ENCODE data around the gene TMUB1.
A peak's percentile ranks its signal among the peaks of the same experiment; 100 is the strongest.

Gene TMUB1

DNA sequence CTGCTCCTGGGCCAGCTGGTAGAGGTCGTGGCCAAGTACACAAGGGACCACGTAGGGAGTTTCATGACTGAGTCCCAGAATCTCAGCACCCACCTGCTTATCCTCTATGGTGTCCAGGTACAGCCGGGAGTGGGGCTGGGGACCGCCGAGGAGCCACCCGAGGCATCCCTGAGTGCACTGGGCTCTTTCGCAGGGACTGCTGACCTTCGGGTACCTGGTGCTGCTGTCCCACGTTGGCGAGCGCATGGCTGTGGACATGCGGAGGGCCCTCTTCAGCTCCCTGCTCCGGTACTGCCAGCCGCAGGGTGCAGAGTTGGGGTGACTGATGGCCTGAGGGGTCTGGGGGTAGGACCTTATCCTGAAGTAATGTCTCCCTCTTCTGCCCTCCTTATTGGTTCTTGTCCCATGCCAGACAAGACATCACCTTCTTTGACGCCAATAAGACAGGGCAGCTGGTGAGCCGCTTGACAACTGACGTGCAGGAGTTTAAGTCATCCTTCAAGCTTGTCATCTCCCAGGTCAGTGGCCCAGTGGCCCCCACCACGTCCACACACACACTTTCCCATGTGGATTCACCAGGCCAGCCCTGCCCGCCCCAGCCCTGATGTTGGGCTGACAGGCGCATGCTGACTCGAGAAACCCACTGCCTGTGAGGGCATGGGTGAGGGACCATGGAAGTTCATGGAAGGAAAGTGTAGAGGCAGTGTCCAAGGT lies 48.8 kb downstream of the TMUB1 start:
- Histone ChIP-seq H4K8ac (ENCODE audit: low read depth, low read length) (no peak overlapping the region), H2BK12ac (ENCODE audit: low read length) (no peak overlapping the region), H3K4me1 (ENCODE audit: control insufficient read depth in 2 of 2, insufficient read depth in 1 of 2, low read depth in 1 of 2, low read length in 2 of 2) (peaks cover 0 to 9% of the 10 kb centered on the region in 2 donors), H2BK120ac (ENCODE audit: low read depth, low read length) (no peak overlapping the region), H3K14ac (ENCODE audit: low read length) (no peak overlapping the region), H3K4me3 (ENCODE audit: low read length in 2 of 2) (no peak overlapping the region), H3K27me3 (ENCODE audit: control insufficient read depth in 3 of 3, insufficient read depth in 3 of 3, low read depth in 1 of 3, low read length in 3 of 3) (no peaks in the 10 kb centered on the region), H3K9me3 (replicated peaks in 1 of 2; ENCODE audit: control insufficient read depth in 2 of 2, insufficient read depth in 1 of 2, low read depth in 1 of 2, low read length in 2 of 2) (no peaks in the 10 kb centered on the region), H3K27ac (replicated peaks; ENCODE audit: low read length) (no peak overlapping the region), H3K36me3 (replicated peaks in 1 of 2; ENCODE audit: control insufficient read depth in 2 of 2, insufficient read depth in 2 of 2, low read length in 2 of 2) (peaks cover 13 to 41% of the 10 kb centered on the region in 2 donors), H4K91ac (ENCODE audit: low read depth, low read length, poor library complexity) (no peak overlapping the region), H3K9ac (ENCODE audit: low read depth, low read length, poor library complexity) (no peak overlapping the region), H2BK15ac (ENCODE audit: low read length) (no peak overlapping the region), H3K4ac (ENCODE audit: low read length) (no peak overlapping the region), H2AK5ac (ENCODE audit: low read depth, low read length) (no peak overlapping the region), H3K23ac (ENCODE audit: low read depth, low read length, poor library complexity) (no peak overlapping the region), H2BK5ac (ENCODE audit: low read length) (no peak overlapping the region), H3K18ac (ENCODE audit: low read length) (no peak overlapping the region), H3K4me2 (ENCODE audit: insufficient read depth, low read length, poor library complexity, severe bottlenecking) (no peak overlapping the region), H2AFZ (ENCODE audit: low read length) (no peak overlapping the region), H3K79me1 (ENCODE audit: low read depth, low read length) (no peaks in the 10 kb centered on the region)
- no CpG with 5 or more reads among the region's 21 CpGs for WGBS, 2 donors (ENCODE audit: extremely low coverage in 2 of 2, insufficient read length in 2 of 2, insufficient replicate concordance in 1 of 2)
- DNase-seq (ENCODE audit: low spot score) = no peak

DNA sequence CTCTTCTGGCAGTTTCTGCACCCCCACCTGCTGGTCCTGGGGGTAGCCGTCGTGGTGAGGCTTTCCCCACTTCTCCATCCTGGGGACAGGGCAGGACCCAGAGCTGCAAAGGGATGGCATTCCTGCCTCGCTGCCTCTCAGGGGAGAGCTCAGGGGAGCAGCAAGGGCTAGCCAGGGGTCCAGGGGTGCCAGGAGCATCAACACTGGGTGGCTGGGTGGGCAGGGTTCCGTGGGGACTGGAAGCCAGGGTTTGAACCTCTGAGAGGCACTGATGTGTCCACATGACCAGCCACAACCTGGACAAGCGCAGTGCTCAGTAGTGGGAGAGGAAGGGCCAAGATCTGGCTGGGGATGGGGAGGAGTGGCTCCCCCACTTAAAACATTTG lies 49.4 kb downstream of the TMUB1 start:
- H3K36me3 ChIP-seq (replicated peaks in 1 of 2; ENCODE audit: control insufficient read depth in 2 of 2, insufficient read depth in 2 of 2, low read length in 2 of 2) = peaks cover 13 to 41% of the 10 kb centered on the region in 2 donors

GRCh38 chr7:151032936-151033863 lies 50.1 kb downstream of the TMUB1 start:
- H3K9ac ChIP-seq (ENCODE audit: low read depth, low read length, poor library complexity) = peak overlapping the region; percentile 24
- no peaks in the 10 kb centered on the region for H3K9me3 ChIP-seq (replicated peaks in 1 of 2; ENCODE audit: control insufficient read depth in 2 of 2, insufficient read depth in 1 of 2, low read depth in 1 of 2, low read length in 2 of 2)
- no peak overlapping the region for H4K91ac ChIP-seq (ENCODE audit: low read depth, low read length, poor library complexity)
- no peak overlapping the region for H4K8ac ChIP-seq (ENCODE audit: low read depth, low read length)
- no peaks in the 10 kb centered on the region for H3K79me1 ChIP-seq (ENCODE audit: low read depth, low read length)
- H3K14ac ChIP-seq (ENCODE audit: low read length) = no peak overlapping the region
- WGBS, 2 donors (ENCODE audit: extremely low coverage in 2 of 2, insufficient read length in 2 of 2, insufficient replicate concordance in 1 of 2) = no CpG with 5 or more reads among the region's 17 CpGs
- no peak overlapping the region for H2BK15ac ChIP-seq (ENCODE audit: low read length)
- H2BK120ac ChIP-seq (ENCODE audit: low read depth, low read length) = no peak overlapping the region
- H2BK5ac ChIP-seq (ENCODE audit: low read length) = no peak overlapping the region
- no peak overlapping the region for H3K18ac ChIP-seq (ENCODE audit: low read length)
- no peak overlapping the region for H3K4me3 ChIP-seq (ENCODE audit: low read length in 2 of 2)
- H2AFZ ChIP-seq (ENCODE audit: low read length) = no peak overlapping the region
- peaks cover 0 to 4% of the 10 kb centered on the region in 2 donors for H3K4me1 ChIP-seq (ENCODE audit: control insufficient read depth in 2 of 2, insufficient read depth in 1 of 2, low read depth in 1 of 2, low read length in 2 of 2)
- no peak for DNase-seq (ENCODE audit: low spot score)
- H3K27me3 ChIP-seq (ENCODE audit: control insufficient read depth in 3 of 3, insufficient read depth in 3 of 3, low read depth in 1 of 3, low read length in 3 of 3) = no peaks in the 10 kb centered on the region
- H2BK12ac ChIP-seq (ENCODE audit: low read length) = no peak overlapping the region
- H3K27ac ChIP-seq (replicated peaks; ENCODE audit: low read length) = no peak overlapping the region
- H3K4me2 ChIP-seq (ENCODE audit: insufficient read depth, low read length, poor library complexity, severe bottlenecking) = no peak overlapping the region
- H3K23ac ChIP-seq (ENCODE audit: low read depth, low read length, poor library complexity) = peak overlapping the region; percentile 29
- H3K36me3 ChIP-seq (replicated peaks in 1 of 2; ENCODE audit: control insufficient read depth in 2 of 2, insufficient read depth in 2 of 2, low read length in 2 of 2) = peaks cover 12 to 41% of the 10 kb centered on the region in 2 donors
- no peak overlapping the region for H2AK5ac ChIP-seq (ENCODE audit: low read depth, low read length)
- no peak overlapping the region for H3K4ac ChIP-seq (ENCODE audit: low read length)

More for the DNA sequence above, 49.4 kb downstream of the TMUB1 start:
- Histone ChIP-seq H2BK5ac (ENCODE audit: low read length) (no peak overlapping the region), H3K9me3 (replicated peaks in 1 of 2; ENCODE audit: control insufficient read depth in 2 of 2, insufficient read depth in 1 of 2, low read depth in 1 of 2, low read length in 2 of 2) (no peaks in the 10 kb centered on the region), H4K91ac (ENCODE audit: low read depth, low read length, poor library complexity) (no peak overlapping the region), H4K8ac (ENCODE audit: low read depth, low read length) (no peak overlapping the region), H3K9ac (ENCODE audit: low read depth, low read length, poor library complexity) (peak overlapping the region; percentile 30), H3K14ac (ENCODE audit: low read length) (no peak overlapping the region), H2AFZ (ENCODE audit: low read length) (no peak overlapping the region), H3K27ac (replicated peaks; ENCODE audit: low read length) (no peak overlapping the region), H2BK15ac (ENCODE audit: low read length) (no peak overlapping the region), H2AK5ac (ENCODE audit: low read depth, low read length) (no peak overlapping the region), H3K4me3 (ENCODE audit: low read length in 2 of 2) (no peak overlapping the region), H3K18ac (ENCODE audit: low read length) (no peak overlapping the region), H3K4me2 (ENCODE audit: insufficient read depth, low read length, poor library complexity, severe bottlenecking) (no peak overlapping the region), H3K4me1 (ENCODE audit: control insufficient read depth in 2 of 2, insufficient read depth in 1 of 2, low read depth in 1 of 2, low read length in 2 of 2) (peaks cover 3% of the 10 kb centered on the region in 2 donors), H2BK12ac (ENCODE audit: low read length) (no peak overlapping the region), H2BK120ac (ENCODE audit: low read depth, low read length) (no peak overlapping the region), H3K27me3 (ENCODE audit: control insufficient read depth in 3 of 3, insufficient read depth in 3 of 3, low read depth in 1 of 3, low read length in 3 of 3) (no peaks in the 10 kb centered on the region), H3K4ac (ENCODE audit: low read length) (no peak overlapping the region), H3K79me1 (ENCODE audit: low read depth, low read length) (no peaks in the 10 kb centered on the region), H3K23ac (ENCODE audit: low read depth, low read length, poor library complexity) (no peak overlapping the region)
- WGBS, 2 donors (ENCODE audit: extremely low coverage in 2 of 2, insufficient read length in 2 of 2, insufficient replicate concordance in 1 of 2) = no CpG with 5 or more reads among the region's 5 CpGs
- DNase-seq (ENCODE audit: low spot score) = no peak

Data from neuronal stem cell (in vitro differentiated cells).